Measurements from ENCODE around the gene SLC38A3. TPM values are rescaled to one million over a fixed set of nuclear protein-coding genes. Genes with fewer than 3 reads are reported as not detected.

The SLC38A3 gene
- total and polyA plus RNA-seq, 9 of the 15 experiments (the other 6 are each of a cell fraction or from before 2014, with no cell fraction given): 0.09 to 0.38 (median 0.16) TPM; not detected in 6

DNA sequence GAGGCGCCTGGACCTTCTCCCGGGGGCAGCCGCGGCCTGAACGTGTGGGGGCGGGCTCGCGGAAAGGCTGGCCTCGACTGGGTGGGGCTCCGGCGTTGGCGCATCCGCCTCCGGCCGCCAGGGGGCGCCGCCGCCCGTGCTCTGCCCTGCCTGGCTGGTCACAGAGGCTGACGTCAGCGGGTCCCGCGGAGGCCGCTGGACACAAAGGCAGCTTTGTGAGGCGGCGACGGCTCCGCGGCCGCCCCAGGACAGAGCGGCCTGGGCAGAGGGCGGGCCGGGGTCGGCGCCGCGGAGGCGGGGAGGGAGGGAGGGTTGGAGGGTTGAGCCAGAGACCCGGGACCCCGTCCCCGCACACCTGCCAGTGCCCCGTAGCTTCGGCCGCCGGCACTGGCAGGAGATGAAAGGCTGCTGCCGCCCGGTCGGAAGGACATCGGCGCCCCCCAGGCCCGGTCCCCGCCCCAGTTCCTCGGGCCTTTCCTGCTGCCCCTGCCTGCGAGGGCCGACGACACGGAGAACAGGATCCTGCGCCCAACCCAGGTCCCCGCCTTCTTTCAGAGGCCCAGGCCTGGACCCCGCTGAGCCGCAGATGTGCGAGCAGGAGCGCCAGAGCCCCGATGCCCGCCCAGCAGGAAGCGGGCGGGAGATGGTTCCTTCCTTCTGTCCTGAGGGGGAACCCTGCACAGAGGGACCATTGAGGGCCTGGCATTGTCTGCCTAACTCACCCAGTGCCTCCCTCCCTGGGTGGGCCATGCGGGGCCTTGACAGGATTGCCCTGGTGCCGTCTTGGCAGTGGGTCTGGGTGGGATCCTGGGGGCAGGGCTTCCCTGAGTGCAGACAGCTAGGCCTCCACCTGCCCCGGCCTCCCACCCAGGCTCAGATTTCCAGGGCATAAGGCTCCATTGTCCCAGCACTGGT, 55.2 kb downstream of the SLC38A3 start (continued):
- TF ChIP-seq, protein P1, sequence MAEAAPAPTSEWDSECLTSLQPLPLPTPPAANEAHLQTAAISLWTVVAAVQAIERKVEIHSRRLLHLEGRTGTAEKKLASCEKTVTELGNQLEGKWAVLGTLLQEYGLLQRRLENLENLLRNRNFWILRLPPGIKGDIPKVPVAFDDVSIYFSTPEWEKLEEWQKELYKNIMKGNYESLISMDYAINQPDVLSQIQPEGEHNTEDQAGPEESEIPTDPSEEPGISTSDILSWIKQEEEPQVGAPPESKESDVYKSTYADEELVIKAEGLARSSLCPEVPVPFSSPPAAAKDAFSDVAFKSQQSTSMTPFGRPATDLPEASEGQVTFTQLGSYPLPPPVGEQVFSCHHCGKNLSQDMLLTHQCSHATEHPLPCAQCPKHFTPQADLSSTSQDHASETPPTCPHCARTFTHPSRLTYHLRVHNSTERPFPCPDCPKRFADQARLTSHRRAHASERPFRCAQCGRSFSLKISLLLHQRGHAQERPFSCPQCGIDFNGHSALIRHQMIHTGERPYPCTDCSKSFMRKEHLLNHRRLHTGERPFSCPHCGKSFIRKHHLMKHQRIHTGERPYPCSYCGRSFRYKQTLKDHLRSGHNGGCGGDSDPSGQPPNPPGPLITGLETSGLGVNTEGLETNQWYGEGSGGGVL (CRISPR knock-in tag; IDR thresholded peaks at IDR 0.05): no peak
- TF ChIP-seq HNRNPUL1 (IDR thresholded peaks at IDR 0.05; ENCODE audit: low read length) (no peak), JUND (IDR thresholded peaks at IDR 0.05; ENCODE audit: borderline replicate concordance, low read depth, low read length) (peak; percentile 95), JUND (tag; IDR thresholded peaks at IDR 0.05; ENCODE audit: borderline replicate concordance, low read depth, low read length) (peak; percentile 88; the same call in 1 of the 3 replicates), ZKSCAN1 (IDR thresholded peaks at IDR 0.05; ENCODE audit: low read depth, low read length) (no peak), ETV5 (CRISPR knock-in tag; IDR thresholded peaks at IDR 0.05; ENCODE audit: low read depth) (0 out of 2 replicates have a peak, but pooled peaks have one; percentile 33), MAFF (IDR thresholded peaks at IDR 0.05; ENCODE audit: low read length) (no peak), ZNF384 (IDR thresholded peaks at IDR 0.05; ENCODE audit: low read depth, low read length) (no peak), ZBTB1 (CRISPR knock-in tag; IDR thresholded peaks at IDR 0.05; ENCODE audit: borderline replicate concordance, low read depth) (0 out of 2 replicates have a peak, but pooled peaks have one; percentile 22), ZNF699 (CRISPR knock-in tag; IDR thresholded peaks at IDR 0.05; ENCODE audit: insufficient replicate concordance) (no peak), KAT2B (IDR thresholded peaks at IDR 0.05; ENCODE audit: low read depth, low read length) (no peak), GABPB2 (CRISPR knock-in tag; conservative IDR thresholded peaks at IDR 0.05) (no peak), WHSC1 (IDR thresholded peaks at IDR 0.05; ENCODE audit: low read length) (no peak), KLF13 (tag; IDR thresholded peaks at IDR 0.05; ENCODE audit: borderline replicate concordance, low read depth) (no peak), OTX1 (CRISPR knock-in tag; IDR thresholded peaks at IDR 0.05) (no peak)
- TF ChIP-seq, protein P2, sequence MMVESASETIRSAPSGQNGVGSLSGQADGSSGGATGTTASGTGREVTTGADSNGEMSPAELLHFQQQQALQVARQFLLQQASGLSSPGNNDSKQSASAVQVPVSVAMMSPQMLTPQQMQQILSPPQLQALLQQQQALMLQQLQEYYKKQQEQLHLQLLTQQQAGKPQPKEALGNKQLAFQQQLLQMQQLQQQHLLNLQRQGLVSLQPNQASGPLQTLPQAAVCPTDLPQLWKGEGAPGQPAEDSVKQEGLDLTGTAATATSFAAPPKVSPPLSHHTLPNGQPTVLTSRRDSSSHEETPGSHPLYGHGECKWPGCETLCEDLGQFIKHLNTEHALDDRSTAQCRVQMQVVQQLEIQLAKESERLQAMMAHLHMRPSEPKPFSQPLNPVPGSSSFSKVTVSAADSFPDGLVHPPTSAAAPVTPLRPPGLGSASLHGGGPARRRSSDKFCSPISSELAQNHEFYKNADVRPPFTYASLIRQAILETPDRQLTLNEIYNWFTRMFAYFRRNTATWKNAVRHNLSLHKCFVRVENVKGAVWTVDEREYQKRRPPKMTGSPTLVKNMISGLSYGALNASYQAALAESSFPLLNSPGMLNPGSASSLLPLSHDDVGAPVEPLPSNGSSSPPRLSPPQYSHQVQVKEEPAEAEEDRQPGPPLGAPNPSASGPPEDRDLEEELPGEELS (CRISPR knock-in tag; IDR thresholded peaks at IDR 0.05; ENCODE audit: borderline replicate concordance): no peak
- TF ChIP-seq, protein P3, sequence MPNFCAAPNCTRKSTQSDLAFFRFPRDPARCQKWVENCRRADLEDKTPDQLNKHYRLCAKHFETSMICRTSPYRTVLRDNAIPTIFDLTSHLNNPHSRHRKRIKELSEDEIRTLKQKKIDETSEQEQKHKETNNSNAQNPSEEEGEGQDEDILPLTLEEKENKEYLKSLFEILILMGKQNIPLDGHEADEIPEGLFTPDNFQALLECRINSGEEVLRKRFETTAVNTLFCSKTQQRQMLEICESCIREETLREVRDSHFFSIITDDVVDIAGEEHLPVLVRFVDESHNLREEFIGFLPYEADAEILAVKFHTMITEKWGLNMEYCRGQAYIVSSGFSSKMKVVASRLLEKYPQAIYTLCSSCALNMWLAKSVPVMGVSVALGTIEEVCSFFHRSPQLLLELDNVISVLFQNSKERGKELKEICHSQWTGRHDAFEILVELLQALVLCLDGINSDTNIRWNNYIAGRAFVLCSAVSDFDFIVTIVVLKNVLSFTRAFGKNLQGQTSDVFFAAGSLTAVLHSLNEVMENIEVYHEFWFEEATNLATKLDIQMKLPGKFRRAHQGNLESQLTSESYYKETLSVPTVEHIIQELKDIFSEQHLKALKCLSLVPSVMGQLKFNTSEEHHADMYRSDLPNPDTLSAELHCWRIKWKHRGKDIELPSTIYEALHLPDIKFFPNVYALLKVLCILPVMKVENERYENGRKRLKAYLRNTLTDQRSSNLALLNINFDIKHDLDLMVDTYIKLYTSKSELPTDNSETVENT (CRISPR knock-in tag; IDR thresholded peaks at IDR 0.05): no peak
- TF ChIP-seq, protein P4, sequence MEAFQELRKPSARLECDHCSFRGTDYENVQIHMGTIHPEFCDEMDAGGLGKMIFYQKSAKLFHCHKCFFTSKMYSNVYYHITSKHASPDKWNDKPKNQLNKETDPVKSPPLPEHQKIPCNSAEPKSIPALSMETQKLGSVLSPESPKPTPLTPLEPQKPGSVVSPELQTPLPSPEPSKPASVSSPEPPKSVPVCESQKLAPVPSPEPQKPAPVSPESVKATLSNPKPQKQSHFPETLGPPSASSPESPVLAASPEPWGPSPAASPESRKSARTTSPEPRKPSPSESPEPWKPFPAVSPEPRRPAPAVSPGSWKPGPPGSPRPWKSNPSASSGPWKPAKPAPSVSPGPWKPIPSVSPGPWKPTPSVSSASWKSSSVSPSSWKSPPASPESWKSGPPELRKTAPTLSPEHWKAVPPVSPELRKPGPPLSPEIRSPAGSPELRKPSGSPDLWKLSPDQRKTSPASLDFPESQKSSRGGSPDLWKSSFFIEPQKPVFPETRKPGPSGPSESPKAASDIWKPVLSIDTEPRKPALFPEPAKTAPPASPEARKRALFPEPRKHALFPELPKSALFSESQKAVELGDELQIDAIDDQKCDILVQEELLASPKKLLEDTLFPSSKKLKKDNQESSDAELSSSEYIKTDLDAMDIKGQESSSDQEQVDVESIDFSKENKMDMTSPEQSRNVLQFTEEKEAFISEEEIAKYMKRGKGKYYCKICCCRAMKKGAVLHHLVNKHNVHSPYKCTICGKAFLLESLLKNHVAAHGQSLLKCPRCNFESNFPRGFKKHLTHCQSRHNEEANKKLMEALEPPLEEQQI (IDR thresholded peaks at IDR 0.05): no peak

All from K562 (cell line).